Panc1 (cell line): Measurements from ENCODE around the gene WNT5A. TPM values are rescaled to one million over a fixed set of nuclear protein-coding genes. Genes with fewer than 3 reads are reported as not detected.

Source experiments
- ATAC-seq: fragments of 200-7000 bp; cut with Tn5 transposase; 2 replicates; pipeline ENCODE4 v1.9.1; 2020; ENCODE audit warnings: mild to moderate bottlenecking, moderate library complexity
- BruUV-seq: library from RNA; stranded (reverse); fragments of 400-500 nt; replicated peaks from 2 replicates; lab custom pipeline; 2021; lab: Mats Ljungman, UMichigan
- CTCF ChIA-PET: fragments of 300-600 bp; sonication (Branson Sonifier 250); formaldehyde crosslinking; loops from one replicate; lab custom pipeline; 2022; ENCODE audit warnings: antibody characterized with exemption; lab: Charles Lee
- POLR2A ChIA-PET: fragments of 300-600 bp; sonication (Branson Sonifier 250); formaldehyde crosslinking; loops from one replicate; lab custom pipeline; 2022; ENCODE audit warnings: antibody characterized with exemption; lab: Charles Lee
- DNase-seq: peaks from one replicate; pipeline ENCODE4 v3.0.0-alpha.2; 2010; ENCODE audit warnings: low read depth, low spot score
- H3K27ac ChIP-seq: 2 replicates; pipeline ENCODE4 v1.5.1; 2011; ENCODE audit warnings: mild to moderate bottlenecking, low read length, inconsistent platforms
- H3K27me3 ChIP-seq: fragments of 200-500 bp; sonication (Bioruptor generic); 2 replicates; pipeline ENCODE4 v1.6.0; 2014; ENCODE audit warnings: low read length, inconsistent platforms; ENCODE audit not compliant: control insufficient read depth, insufficient read depth
- H3K36me3 ChIP-seq: fragments of 200-500 bp; sonication (Bioruptor generic); 2 replicates; pipeline ENCODE4 v1.5.1; 2014; ENCODE audit warnings: inconsistent platforms, mild to moderate bottlenecking, low read length, moderate library complexity; ENCODE audit not compliant: control insufficient read depth, insufficient read depth
- H3K4me1 ChIP-seq: 2 replicates; pipeline ENCODE4 v1.5.1; 2011; ENCODE audit warnings: inconsistent platforms, mild to moderate bottlenecking, low read length, moderate library complexity; ENCODE audit not compliant: control insufficient read depth, insufficient read depth
- H3K4me3 ChIP-seq, 2 experiments: 2 replicates each; pipeline ENCODE4 v1.5.1; 2011 to 2012; ENCODE audit warnings: low read depth in 2 of 2, low read length in 2 of 2, mild to moderate bottlenecking in 2 of 2, inconsistent platforms in 1 of 2, moderate library complexity in 1 of 2
- H3K9me3 ChIP-seq: fragments of 200-500 bp; sonication (Bioruptor generic); 2 replicates; pipeline ENCODE4 v1.5.1; 2014; ENCODE audit warnings: low read depth, mild to moderate bottlenecking, inconsistent platforms, low read length, moderate library complexity; ENCODE audit not compliant: control insufficient read depth, insufficient read depth
- POLR2AphosphoS5 ChIP-seq: IDR thresholded peaks from 2 replicates; pipeline ENCODE4 v1.6.1; 2012; ENCODE audit warnings: mild to moderate bottlenecking, low read depth, low read length, moderate library complexity
- SIN3A ChIP-seq: IDR thresholded peaks from 2 replicates; pipeline ENCODE4 v1.6.1; 2012; ENCODE audit warnings: low read depth, mild to moderate bottlenecking, low read length, moderate library complexity, borderline replicate concordance; ENCODE audit not compliant: insufficient read depth
- TCF7L2 ChIP-seq: IDR thresholded peaks from 2 replicates; pipeline ENCODE4 v1.6.1; 2011; ENCODE audit warnings: mild to moderate bottlenecking, low read depth, low read length, inconsistent platforms
- in situ Hi-C: cut with HindIII; loops from 2 replicates; pipeline ENCODE4 v1.10.0; 2016; ENCODE audit warnings: low sequenced_read_pairs, low pct_unique_long_range_greater_than_20kb
- intact Hi-C: fragments of 100-400 bp; cut with micrococcal nuclease; formaldehyde crosslinking; loops from one replicate; pipeline ENCODE4 v1.10.0; 2022; ENCODE audit not compliant: unreplicated experiment
- total RNA-seq: library from RNA; stranded (reverse); gene quantifications from one replicate; pipeline ENCODE4 v1.2.1, GENCODE V29; 2021; ENCODE audit not compliant: unreplicated experiment
- TF ChIP-seq, protein P1 (sequence below), 2 experiments: IDR thresholded peaks; 2 replicates each; pipeline ENCODE4 v1.6.1; 2011 to 2012; ENCODE audit warnings: low read depth in 2 of 2, control low read depth in 1 of 2, low read length in 1 of 2, mild to moderate bottlenecking in 1 of 2, moderate library complexity in 1 of 2; ENCODE audit not compliant: insufficient read depth in 1 of 2
- TF ChIP-seq, protein P2 (sequence below): fragments of 450-650 bp; IDR thresholded peaks from 2 replicates; pipeline ENCODE4 v1.5.1; 2017; ENCODE audit warnings: mild to moderate bottlenecking

WNT5A gene
- total RNA-seq, 1 experiment from 2014 or later, result 0.54 TPM

DNA sequence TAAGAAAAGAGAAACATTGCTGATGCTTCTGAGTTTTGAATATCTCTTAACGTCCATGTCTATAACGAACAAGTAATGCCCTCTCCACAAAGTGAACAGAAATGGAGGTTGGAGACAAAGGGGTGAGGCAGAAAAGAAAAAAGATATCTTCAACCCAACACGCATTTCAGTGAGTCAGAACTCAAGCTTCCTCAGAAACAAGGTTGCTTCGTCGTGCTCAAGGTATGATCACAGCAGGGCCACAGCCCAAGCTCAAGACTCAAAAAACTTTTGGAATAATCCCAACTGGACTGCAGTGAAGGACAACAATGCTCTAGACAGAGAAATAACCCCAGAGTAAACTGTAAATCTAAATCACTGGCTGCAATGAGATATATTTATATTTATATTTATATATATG lies 18.9 kb downstream of the WNT5A start:
- H3K9me3 ChIP-seq, result no peaks in the 10 kb centered on the region
- CTCF ChIA-PET, result no interaction called here
- intact Hi-C loops (no loop called here), in situ Hi-C loops (no loop called here)
- no peak overlapping the region for H3K4me3 ChIP-seq
- TF ChIP-seq, protein P1, sequence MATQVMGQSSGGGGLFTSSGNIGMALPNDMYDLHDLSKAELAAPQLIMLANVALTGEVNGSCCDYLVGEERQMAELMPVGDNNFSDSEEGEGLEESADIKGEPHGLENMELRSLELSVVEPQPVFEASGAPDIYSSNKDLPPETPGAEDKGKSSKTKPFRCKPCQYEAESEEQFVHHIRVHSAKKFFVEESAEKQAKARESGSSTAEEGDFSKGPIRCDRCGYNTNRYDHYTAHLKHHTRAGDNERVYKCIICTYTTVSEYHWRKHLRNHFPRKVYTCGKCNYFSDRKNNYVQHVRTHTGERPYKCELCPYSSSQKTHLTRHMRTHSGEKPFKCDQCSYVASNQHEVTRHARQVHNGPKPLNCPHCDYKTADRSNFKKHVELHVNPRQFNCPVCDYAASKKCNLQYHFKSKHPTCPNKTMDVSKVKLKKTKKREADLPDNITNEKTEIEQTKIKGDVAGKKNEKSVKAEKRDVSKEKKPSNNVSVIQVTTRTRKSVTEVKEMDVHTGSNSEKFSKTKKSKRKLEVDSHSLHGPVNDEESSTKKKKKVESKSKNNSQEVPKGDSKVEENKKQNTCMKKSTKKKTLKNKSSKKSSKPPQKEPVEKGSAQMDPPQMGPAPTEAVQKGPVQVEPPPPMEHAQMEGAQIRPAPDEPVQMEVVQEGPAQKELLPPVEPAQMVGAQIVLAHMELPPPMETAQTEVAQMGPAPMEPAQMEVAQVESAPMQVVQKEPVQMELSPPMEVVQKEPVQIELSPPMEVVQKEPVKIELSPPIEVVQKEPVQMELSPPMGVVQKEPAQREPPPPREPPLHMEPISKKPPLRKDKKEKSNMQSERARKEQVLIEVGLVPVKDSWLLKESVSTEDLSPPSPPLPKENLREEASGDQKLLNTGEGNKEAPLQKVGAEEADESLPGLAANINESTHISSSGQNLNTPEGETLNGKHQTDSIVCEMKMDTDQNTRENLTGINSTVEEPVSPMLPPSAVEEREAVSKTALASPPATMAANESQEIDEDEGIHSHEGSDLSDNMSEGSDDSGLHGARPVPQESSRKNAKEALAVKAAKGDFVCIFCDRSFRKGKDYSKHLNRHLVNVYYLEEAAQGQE (IDR thresholded peaks at IDR 0.05; ENCODE audit: insufficient read depth in 1 of 2, low read depth in 2 of 2, low read length in 1 of 2), result no peak
- TF ChIP-seq, protein P2, sequence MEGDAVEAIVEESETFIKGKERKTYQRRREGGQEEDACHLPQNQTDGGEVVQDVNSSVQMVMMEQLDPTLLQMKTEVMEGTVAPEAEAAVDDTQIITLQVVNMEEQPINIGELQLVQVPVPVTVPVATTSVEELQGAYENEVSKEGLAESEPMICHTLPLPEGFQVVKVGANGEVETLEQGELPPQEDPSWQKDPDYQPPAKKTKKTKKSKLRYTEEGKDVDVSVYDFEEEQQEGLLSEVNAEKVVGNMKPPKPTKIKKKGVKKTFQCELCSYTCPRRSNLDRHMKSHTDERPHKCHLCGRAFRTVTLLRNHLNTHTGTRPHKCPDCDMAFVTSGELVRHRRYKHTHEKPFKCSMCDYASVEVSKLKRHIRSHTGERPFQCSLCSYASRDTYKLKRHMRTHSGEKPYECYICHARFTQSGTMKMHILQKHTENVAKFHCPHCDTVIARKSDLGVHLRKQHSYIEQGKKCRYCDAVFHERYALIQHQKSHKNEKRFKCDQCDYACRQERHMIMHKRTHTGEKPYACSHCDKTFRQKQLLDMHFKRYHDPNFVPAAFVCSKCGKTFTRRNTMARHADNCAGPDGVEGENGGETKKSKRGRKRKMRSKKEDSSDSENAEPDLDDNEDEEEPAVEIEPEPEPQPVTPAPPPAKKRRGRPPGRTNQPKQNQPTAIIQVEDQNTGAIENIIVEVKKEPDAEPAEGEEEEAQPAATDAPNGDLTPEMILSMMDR, result no peak
- TF ChIP-seq TCF7L2 (no peak), SIN3A (no peak), POLR2AphosphoS5 (no peak)
- H3K27ac ChIP-seq, result no peak overlapping the region
- no TSS peak for BruUV-seq
- H3K36me3 ChIP-seq, result no peaks in the 10 kb centered on the region
- no peaks in the 10 kb centered on the region for H3K4me1 ChIP-seq
- POLR2A ChIA-PET, result no interaction called here
- no peak for DNase-seq
- ATAC-seq, result no peak
- no peaks in the 10 kb centered on the region for H3K27me3 ChIP-seq

DNA sequence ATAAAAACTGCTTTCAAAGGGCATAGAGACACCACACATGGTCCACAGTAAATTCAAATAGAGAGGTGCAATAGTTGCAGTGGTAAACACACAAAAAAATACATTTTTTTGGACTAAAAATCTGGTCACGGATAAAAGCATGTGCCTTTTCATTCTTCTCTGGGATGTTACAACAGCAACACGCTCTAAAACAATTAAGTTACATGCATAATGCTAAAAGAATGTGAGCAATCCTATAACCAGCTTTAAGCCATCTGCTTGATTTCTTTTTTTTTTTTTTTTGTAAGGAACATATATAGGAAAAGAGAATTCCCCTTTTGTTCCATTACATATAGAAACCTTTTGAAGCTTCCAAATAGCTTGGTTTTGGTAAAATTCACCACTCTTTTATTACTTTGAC lies 20.0 kb downstream of the WNT5A start:
- CTCF ChIA-PET, result no interaction called here

More for the DNA sequence above, 20.0 kb downstream of the WNT5A start:
- no TSS peak for BruUV-seq
- Histone ChIP-seq H3K4me1 (no peaks in the 10 kb centered on the region), H3K27ac (no peak overlapping the region), H3K9me3 (no peaks in the 10 kb centered on the region), H3K36me3 (no peaks in the 10 kb centered on the region), H3K27me3 (no peaks in the 10 kb centered on the region), H3K4me3 (no peak overlapping the region)
- in situ Hi-C loops (no loop called here), intact Hi-C loops (no loop called here)
- POLR2A ChIA-PET, result no interaction called here
- ATAC-seq (no peak), DNase-seq (no peak)
- TF ChIP-seq, protein P2, result no peak
- no peak for TF ChIP-seq TCF7L2
- no peak for TF ChIP-seq SIN3A
- TF ChIP-seq, protein P1 (IDR thresholded peaks at IDR 0.05; ENCODE audit: insufficient read depth in 1 of 2, low read depth in 2 of 2, low read length in 1 of 2), result no peak
- TF ChIP-seq POLR2AphosphoS5, result no peak
